GM12874 (cell line): Measurements from ENCODE around the gene ST6GALNAC2.
A peak's percentile ranks its signal among the peaks of the same experiment; 100 is the strongest.

Experiments used
- CTCF ChIP-seq: IDR thresholded peaks from 2 replicates; pipeline ENCODE4 v1.5.1; 2011; ENCODE audit warnings: low read depth, mild to moderate bottlenecking, control low read depth, low read length, moderate library complexity; ENCODE audit not compliant: insufficient read depth

Gene ST6GALNAC2

GRCh38 chr17:76557368-76558197 lies 28.1 kb downstream of the ST6GALNAC2 start:
- TF ChIP-seq CTCF = peak; percentile 72

- no peak for TF ChIP-seq CTCF
These were observed 28.8 kb downstream of the ST6GALNAC2 start for GRCh38 chr17:76556765-76557367.

DNA sequence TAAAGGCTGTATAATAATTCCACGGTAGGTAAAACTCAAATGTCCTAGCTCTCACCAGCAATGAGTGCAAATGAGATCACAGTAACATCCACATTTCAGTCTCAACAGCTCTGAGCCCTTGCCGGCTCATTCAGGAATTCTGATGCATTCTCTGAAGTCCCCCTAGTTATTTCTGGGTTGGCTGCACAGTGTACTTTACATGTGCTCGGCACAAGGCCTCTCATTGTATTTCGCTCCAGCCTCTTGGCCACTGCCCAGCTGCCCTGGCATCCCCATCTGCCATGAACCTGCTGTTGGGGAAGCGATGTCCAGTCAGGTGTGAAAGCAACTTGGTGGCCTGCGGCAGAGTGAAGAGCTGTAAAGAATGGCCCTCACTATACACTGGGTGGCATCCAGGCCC lies 31.5 kb downstream of the ST6GALNAC2 start:
- TF ChIP-seq CTCF = no peak

GRCh38 chr17:76553178-76553908 lies 32.3 kb downstream of the ST6GALNAC2 start:
- TF ChIP-seq CTCF = no peak

- TF ChIP-seq CTCF = no peak
These were observed 34.0 kb downstream of the ST6GALNAC2 start for GRCh38 chr17:76551685-76552084.

DNA sequence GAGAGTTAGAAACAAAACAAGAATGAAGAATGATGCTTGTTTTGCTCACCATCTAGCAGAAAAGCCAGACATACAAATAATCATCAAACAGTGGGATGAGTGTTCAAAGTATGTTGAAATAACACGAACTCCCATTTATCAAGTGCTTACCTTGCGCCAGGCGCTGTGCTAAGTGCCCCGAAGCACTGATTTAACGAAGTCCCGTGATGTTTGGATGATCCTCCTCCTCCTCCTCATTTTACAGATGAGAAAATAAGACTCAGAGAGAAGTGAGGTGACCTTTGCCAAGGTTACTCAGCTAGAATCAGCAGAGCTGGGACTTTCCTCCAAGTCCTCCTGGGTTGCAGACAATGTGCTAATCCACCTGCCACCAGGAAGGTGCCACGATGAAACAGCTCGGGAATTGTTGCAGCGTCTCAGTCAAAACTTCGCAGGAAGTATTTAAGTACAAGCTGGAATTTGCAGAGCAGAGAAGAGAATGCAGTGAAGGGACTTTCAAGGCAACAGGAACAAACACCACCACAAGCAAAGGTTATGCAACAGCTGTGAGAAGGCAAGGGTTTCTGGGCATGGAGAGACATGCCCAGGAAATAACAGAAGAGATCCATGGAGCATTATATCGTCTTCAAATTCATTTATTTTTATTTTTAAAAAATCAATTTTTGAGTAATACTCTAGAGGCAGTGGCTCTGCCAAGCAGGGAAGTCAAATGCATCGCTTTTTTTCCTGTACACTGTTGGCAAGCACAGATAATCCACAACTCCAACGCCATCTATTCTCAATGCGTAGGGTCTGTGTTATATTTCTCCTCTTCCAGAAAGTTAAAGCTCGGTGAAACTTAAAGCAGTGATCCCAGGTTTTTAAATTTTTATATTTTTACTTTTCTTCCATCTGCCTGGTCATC lies 34.7 kb downstream of the ST6GALNAC2 start:
- TF ChIP-seq CTCF = no peak
